Bronchial epithelial cell (primary cell): ENCODE measurements around the gene PRMT6. TPM values are rescaled to one million over a fixed set of nuclear protein-coding genes. Genes with fewer than 3 reads are reported as not detected.
A peak's percentile ranks its signal among the peaks of the same experiment; 100 is the strongest.
"Not testable (repeated sequence)": the region's sequence is repeated elsewhere in the genome, so short reads cannot be mapped to it uniquely, and the experiment has no call there.

Source experiments
- DNase-seq: peaks from one replicate; pipeline ENCODE4 v3.0.0-alpha.2; 2010; ENCODE audit warnings: low read depth
- FAIRE-seq: peaks from 2 replicates; lab custom pipeline; 2011; peaks lifted over from hg19 to GRCh38; lab: Jason Lieb, UNC
- H3K27me3 ChIP-seq: 2 replicates; pipeline ENCODE4 v1.5.1; 2011; ENCODE audit warnings: low read length; ENCODE audit not compliant: control insufficient read depth, insufficient read depth
- H3K36me3 ChIP-seq: 2 replicates; pipeline ENCODE4 v1.5.1; 2011; ENCODE audit warnings: low read length; ENCODE audit not compliant: control insufficient read depth, insufficient read depth
- H3K4me3 ChIP-seq: 2 replicates; pipeline ENCODE4 v1.5.1; 2011; ENCODE audit warnings: mild to moderate bottlenecking, low read depth, low read length, control low read depth
- CTCF ChIP-seq: IDR thresholded peaks from 2 replicates; pipeline ENCODE4 v1.5.1; 2011; ENCODE audit warnings: mild to moderate bottlenecking, moderate library complexity, low read length, control low read depth, inconsistent platforms; ENCODE audit not compliant: insufficient read depth, severe bottlenecking
- total RNA-seq: library from RNA; depleted of rRNA; stranded (reverse); fragments of >200 nt; gene quantifications from 2 replicates; pipeline ENCODE4 v1.2.1, GENCODE V29; 2014

PRMT6 gene
- total RNA-seq, 1 donor from 2014 or later: 8.2 TPM

GRCh38 chr1:107019166-107019565 is 37.3 kb upstream of the PRMT6 start:
- Histone ChIP-seq H3K4me3 (no peak overlapping the region), H3K36me3 (no peaks in the 10 kb centered on the region), H3K27me3 (no peaks in the 10 kb centered on the region)
- DNase-seq: peak; percentile 70
- FAIRE-seq: no peak
- TF ChIP-seq CTCF: no peak

- not testable (repeated sequence) for H3K36me3 ChIP-seq, H3K27me3 ChIP-seq, FAIRE-seq, H3K4me3 ChIP-seq
- peak; percentile 26 for DNase-seq
These were observed 17.6 kb upstream of the PRMT6 start for GRCh38 chr1:107038874-107039273.

- H3K36me3 ChIP-seq, DNase-seq, H3K27me3 ChIP-seq, FAIRE-seq, H3K4me3 ChIP-seq: not testable (repeated sequence)
These were observed 11.9 kb upstream of the PRMT6 start for GRCh38 chr1:107044310-107045220.

- Histone ChIP-seq H3K4me3 (no peak overlapping the region), H3K27me3 (no peaks in the 10 kb centered on the region), H3K36me3 (no peaks in the 10 kb centered on the region)
- no peak for DNase-seq
- no peak for FAIRE-seq
- TF ChIP-seq CTCF: no peak
These were observed 8.9 kb upstream of the PRMT6 start for GRCh38 chr1:107047602-107048001.

GRCh38 chr1:107048241-107048640 is 8.2 kb upstream of the PRMT6 start:
- no peak for TF ChIP-seq CTCF
- DNase-seq: no peak
- Histone ChIP-seq H3K4me3 (no peak overlapping the region), H3K36me3 (no peaks in the 10 kb centered on the region), H3K27me3 (no peaks in the 10 kb centered on the region)
- no peak for FAIRE-seq

- Histone ChIP-seq H3K27me3 (no peaks in the 10 kb centered on the region), H3K4me3 (no peak overlapping the region), H3K36me3 (no peaks in the 10 kb centered on the region)
- no peak for TF ChIP-seq CTCF
- FAIRE-seq: no peak
- no peak for DNase-seq
These were observed 5.2 kb upstream of the PRMT6 start for GRCh38 chr1:107051266-107051665.

- DNase-seq, H3K27me3 ChIP-seq, H3K36me3 ChIP-seq, FAIRE-seq: not testable (repeated sequence)
- H3K4me3 ChIP-seq: peak overlapping the region; percentile 87
These were observed 502 bp upstream of the PRMT6 start for GRCh38 chr1:107055919-107056425.
